HepG2 (cell line): ENCODE data around the gene SPACDR. TPM values are rescaled to one million over a fixed set of nuclear protein-coding genes. Genes with fewer than 3 reads are reported as not detected.
A peak's percentile ranks its signal among the peaks of the same experiment; 100 is the strongest.

ENCODE experiments used
- HDAC2 ChIP-seq: sonication (generic); formaldehyde crosslinking; IDR thresholded peaks from 2 replicates; pipeline ENCODE4 v1.4.0; 2020; ENCODE audit warnings: missing genetic modification reagents
- HNF4G ChIP-seq, 2 experiments: sonication (generic) in 1 of 2; formaldehyde crosslinking in 1 of 2; IDR thresholded peaks; 2 replicates each; pipeline versions ENCODE4 v1.4.0 to v1.6.1; 2011 to 2020; ENCODE audit warnings: borderline replicate concordance in 2 of 2, low read depth in 2 of 2, mild to moderate bottlenecking in 2 of 2, low read length in 1 of 2, missing genetic modification reagents in 1 of 2, moderate library complexity in 1 of 2
- KDM5A ChIP-seq: fragments of 200-600 bp; sonication (generic); IDR thresholded peaks from 2 replicates; pipeline ENCODE4 v1.7.0; 2018; ENCODE audit warnings: antibody characterized with exemption, mild to moderate bottlenecking, low read length, borderline replicate concordance
- TMF1 ChIP-seq: sonication (generic); formaldehyde crosslinking; IDR thresholded peaks from 2 replicates; pipeline ENCODE4 v1.8.1; 2022; ENCODE audit warnings: low read depth, missing genetic modification reagents
- TRIM22 ChIP-seq: fragments of 450-650 bp; IDR thresholded peaks from 2 replicates; pipeline ENCODE4 v1.6.1; 2017
- ZFP1 ChIP-seq: IDR thresholded peaks from 2 replicates; pipeline ENCODE4 v1.6.1; 2016
- ZFP36L1 ChIP-seq: sonication (generic); formaldehyde crosslinking; IDR thresholded peaks from 2 replicates; pipeline ENCODE4 v1.8.0; 2022; ENCODE audit warnings: mild to moderate bottlenecking, missing genetic modification reagents, moderate library complexity
- ZNF503 ChIP-seq: sonication (generic); formaldehyde crosslinking; IDR thresholded peaks from 2 replicates; pipeline ENCODE4 v1.4.0; 2020; ENCODE audit warnings: missing genetic modification reagents
- ZNF788 ChIP-seq: sonication (generic); formaldehyde crosslinking; IDR thresholded peaks from 2 replicates; pipeline ENCODE4 v1.5.0; 2020; ENCODE audit warnings: mild to moderate bottlenecking, missing genetic modification reagents, borderline replicate concordance
- polyA plus RNA-seq, 8 experiments: library from polyadenylated mRNA; depleted of rRNA in 3 of 8; stranded (reverse) in 7 of 8; unstranded in 1 of 8; fragments of >200 nt; fragmentation: Illumina TruSeq in 4 of 8; extraction: Trizol in 4 of 8; gene quantifications; 2 replicates each; pipeline versions ENCODE4 v1.2.1 to v1.2.3, GENCODE V29; 2011 to 2016; ENCODE audit warnings: low read depth in 4 of 8, missing spikeins in 1 of 8, mixed read lengths in 1 of 8; ENCODE audit not compliant: insufficient read depth in 1 of 8
- total RNA-seq, 5 experiments: library from RNA; depleted of rRNA; stranded (reverse); fragments of >200 nt; fragmentation: Illumina TruSeq; extraction: Trizol; gene quantifications; 2 replicates each; pipeline ENCODE4 v1.2.3, GENCODE V29; 2016; ENCODE audit warnings: low read depth in 1 of 5
- TF ChIP-seq, protein P1 (sequence below): IDR thresholded peaks from 2 replicates; pipeline ENCODE4 v1.6.1; 2016; ENCODE audit warnings: control low read depth
- TF ChIP-seq, protein P2 (sequence below): sonication (generic); formaldehyde crosslinking; IDR thresholded peaks from 2 replicates; pipeline ENCODE4 v1.4.0; 2020; ENCODE audit warnings: mild to moderate bottlenecking, missing genetic modification reagents
- TF ChIP-seq, protein P3 (sequence below): sonication (generic); formaldehyde crosslinking; IDR thresholded peaks from 2 replicates; pipeline ENCODE4 v1.4.0; 2020; ENCODE audit warnings: missing genetic modification reagents, borderline replicate concordance
- TF ChIP-seq, protein P4 (sequence below): IDR thresholded peaks from 2 replicates; pipeline ENCODE4 v1.6.1; 2012; ENCODE audit warnings: low read depth, low read length, improper control_type of control experiment

SPACDR gene
- total and polyA plus RNA-seq, 2 of the 13 experiments (the other 11 are each of a cell fraction or from before 2014, with no cell fraction given): 0.41 TPM; not detected in 1

- no peak; the same call in 1 of the 2 replicates for TF ChIP-seq HNF4G (IDR thresholded peaks at IDR 0.05; ENCODE audit: borderline replicate concordance, low read depth, low read length)
- TF ChIP-seq HNF4G (CRISPR knock-in tag; IDR thresholded peaks at IDR 0.05; ENCODE audit: borderline replicate concordance, low read depth): peak; percentile 7; the same call in 1 of the 2 replicates
- TF ChIP-seq HDAC2 (CRISPR knock-in tag): peak; percentile 64
- peak; percentile 94 for TF ChIP-seq TMF1 (CRISPR knock-in tag)
- peak; percentile 67; the same call in 1 of the 2 replicates for TF ChIP-seq KDM5A
- TF ChIP-seq ZNF503 (CRISPR knock-in tag): no peak; the same call in 1 of the 2 replicates
- TF ChIP-seq, protein P1, sequence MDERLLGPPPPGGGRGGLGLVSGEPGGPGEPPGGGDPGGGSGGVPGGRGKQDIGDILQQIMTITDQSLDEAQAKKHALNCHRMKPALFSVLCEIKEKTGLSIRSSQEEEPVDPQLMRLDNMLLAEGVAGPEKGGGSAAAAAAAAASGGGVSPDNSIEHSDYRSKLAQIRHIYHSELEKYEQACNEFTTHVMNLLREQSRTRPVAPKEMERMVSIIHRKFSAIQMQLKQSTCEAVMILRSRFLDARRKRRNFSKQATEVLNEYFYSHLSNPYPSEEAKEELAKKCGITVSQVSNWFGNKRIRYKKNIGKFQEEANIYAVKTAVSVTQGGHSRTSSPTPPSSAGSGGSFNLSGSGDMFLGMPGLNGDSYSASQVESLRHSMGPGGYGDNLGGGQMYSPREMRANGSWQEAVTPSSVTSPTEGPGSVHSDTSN (CRISPR knock-in tag): no peak
- TF ChIP-seq, protein P2, sequence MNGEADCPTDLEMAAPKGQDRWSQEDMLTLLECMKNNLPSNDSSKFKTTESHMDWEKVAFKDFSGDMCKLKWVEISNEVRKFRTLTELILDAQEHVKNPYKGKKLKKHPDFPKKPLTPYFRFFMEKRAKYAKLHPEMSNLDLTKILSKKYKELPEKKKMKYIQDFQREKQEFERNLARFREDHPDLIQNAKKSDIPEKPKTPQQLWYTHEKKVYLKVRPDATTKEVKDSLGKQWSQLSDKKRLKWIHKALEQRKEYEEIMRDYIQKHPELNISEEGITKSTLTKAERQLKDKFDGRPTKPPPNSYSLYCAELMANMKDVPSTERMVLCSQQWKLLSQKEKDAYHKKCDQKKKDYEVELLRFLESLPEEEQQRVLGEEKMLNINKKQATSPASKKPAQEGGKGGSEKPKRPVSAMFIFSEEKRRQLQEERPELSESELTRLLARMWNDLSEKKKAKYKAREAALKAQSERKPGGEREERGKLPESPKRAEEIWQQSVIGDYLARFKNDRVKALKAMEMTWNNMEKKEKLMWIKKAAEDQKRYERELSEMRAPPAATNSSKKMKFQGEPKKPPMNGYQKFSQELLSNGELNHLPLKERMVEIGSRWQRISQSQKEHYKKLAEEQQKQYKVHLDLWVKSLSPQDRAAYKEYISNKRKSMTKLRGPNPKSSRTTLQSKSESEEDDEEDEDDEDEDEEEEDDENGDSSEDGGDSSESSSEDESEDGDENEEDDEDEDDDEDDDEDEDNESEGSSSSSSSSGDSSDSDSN (CRISPR knock-in tag): peak; percentile 71
- TF ChIP-seq ZFP36L1 (CRISPR knock-in tag): no peak; the same call in 1 of the 2 replicates
- TF ChIP-seq, protein P3, sequence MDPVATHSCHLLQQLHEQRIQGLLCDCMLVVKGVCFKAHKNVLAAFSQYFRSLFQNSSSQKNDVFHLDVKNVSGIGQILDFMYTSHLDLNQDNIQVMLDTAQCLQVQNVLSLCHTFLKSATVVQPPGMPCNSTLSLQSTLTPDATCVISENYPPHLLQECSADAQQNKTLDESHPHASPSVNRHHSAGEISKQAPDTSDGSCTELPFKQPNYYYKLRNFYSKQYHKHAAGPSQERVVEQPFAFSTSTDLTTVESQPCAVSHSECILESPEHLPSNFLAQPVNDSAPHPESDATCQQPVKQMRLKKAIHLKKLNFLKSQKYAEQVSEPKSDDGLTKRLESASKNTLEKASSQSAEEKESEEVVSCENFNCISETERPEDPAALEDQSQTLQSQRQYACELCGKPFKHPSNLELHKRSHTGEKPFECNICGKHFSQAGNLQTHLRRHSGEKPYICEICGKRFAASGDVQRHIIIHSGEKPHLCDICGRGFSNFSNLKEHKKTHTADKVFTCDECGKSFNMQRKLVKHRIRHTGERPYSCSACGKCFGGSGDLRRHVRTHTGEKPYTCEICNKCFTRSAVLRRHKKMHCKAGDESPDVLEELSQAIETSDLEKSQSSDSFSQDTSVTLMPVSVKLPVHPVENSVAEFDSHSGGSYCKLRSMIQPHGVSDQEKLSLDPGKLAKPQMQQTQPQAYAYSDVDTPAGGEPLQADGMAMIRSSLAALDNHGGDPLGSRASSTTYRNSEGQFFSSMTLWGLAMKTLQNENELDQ (CRISPR knock-in tag): no peak
- TF ChIP-seq ZNF788: peak; percentile 68; the same call in 1 of the 2 replicates
- TF ChIP-seq, protein P4, sequence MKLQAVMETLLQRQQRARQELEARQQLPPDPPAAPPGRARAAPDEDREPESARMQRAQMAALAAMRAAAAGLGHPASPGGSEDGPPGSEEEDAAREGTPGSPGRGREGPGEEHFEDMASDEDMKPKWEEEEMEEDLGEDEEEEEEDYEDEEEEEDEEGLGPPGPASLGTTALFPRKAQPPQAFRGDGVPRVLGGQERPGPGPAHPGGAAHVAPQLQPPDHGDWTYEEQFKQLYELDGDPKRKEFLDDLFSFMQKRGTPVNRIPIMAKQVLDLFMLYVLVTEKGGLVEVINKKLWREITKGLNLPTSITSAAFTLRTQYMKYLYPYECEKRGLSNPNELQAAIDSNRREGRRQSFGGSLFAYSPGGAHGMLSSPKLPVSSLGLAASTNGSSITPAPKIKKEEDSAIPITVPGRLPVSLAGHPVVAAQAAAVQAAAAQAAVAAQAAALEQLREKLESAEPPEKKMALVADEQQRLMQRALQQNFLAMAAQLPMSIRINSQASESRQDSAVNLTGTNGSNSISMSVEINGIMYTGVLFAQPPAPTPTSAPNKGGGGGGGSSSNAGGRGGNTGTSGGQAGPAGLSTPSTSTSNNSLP: peak; percentile 13; the same call in 1 of the 2 replicates
- TF ChIP-seq TRIM22: no peak
- TF ChIP-seq ZFP1 (CRISPR knock-in tag): peak; percentile 75
Observed at GRCh38 chr7:100428199-100428966, 35.7 kb downstream of the SPACDR start, which contains the start of gene ZCWPW1 (continued).
